Mesenchymal stem cell (in vitro differentiated cells and primary cell): ENCODE data around the gene C4BPB.

Experiments
- DNase-seq: peaks from one replicate; pipeline ENCODE4 v3.0.0-alpha.2; 2013
- H2AFZ ChIP-seq: one replicate; pipeline ENCODE4 v1.6.1; 2013; ENCODE audit warnings: low read depth, mild to moderate bottlenecking, control low read depth, inconsistent platforms, low read length, moderate library complexity
- H2AK5ac ChIP-seq: 2 replicates; pipeline ENCODE4 v1.6.1; 2013; ENCODE audit warnings: low read length, moderate library complexity, mild to moderate bottlenecking, inconsistent platforms; ENCODE audit not compliant: severe bottlenecking
- H2BK120ac ChIP-seq: one replicate; pipeline ENCODE4 v1.6.1; 2013; ENCODE audit warnings: low read depth, mild to moderate bottlenecking, inconsistent platforms, low read length, moderate library complexity
- H2BK12ac ChIP-seq, 2 experiments: one replicate each; pipeline ENCODE4 v1.6.1; 2013; ENCODE audit warnings: inconsistent platforms in 2 of 2, low read length in 2 of 2, mild to moderate bottlenecking in 2 of 2, moderate library complexity in 2 of 2, control low read depth in 1 of 2
- H2BK15ac ChIP-seq: one replicate; pipeline ENCODE4 v1.6.1; 2013; ENCODE audit warnings: mild to moderate bottlenecking, low read depth, inconsistent platforms; ENCODE audit not compliant: poor library complexity, severe bottlenecking
- H2BK5ac ChIP-seq: 2 replicates; pipeline ENCODE4 v1.6.1; 2013; ENCODE audit warnings: low read depth, mild to moderate bottlenecking, low read length, control low read depth, inconsistent platforms; ENCODE audit not compliant: poor library complexity, severe bottlenecking
- H3K14ac ChIP-seq, 2 experiments: one replicate each; pipeline ENCODE4 v1.6.1; 2013; ENCODE audit warnings: inconsistent platforms in 2 of 2, low read length in 2 of 2, control low read depth in 1 of 2, mild to moderate bottlenecking in 1 of 2, moderate library complexity in 1 of 2
- H3K18ac ChIP-seq, 2 experiments: one replicate each; pipeline ENCODE4 v1.6.1; 2013; ENCODE audit warnings: inconsistent platforms in 2 of 2, low read length in 2 of 2, control low read depth in 1 of 2, low read depth in 1 of 2, mild to moderate bottlenecking in 1 of 2
- H3K23ac ChIP-seq, 2 experiments: one replicate each; pipeline ENCODE4 v1.6.1; 2013; ENCODE audit warnings: inconsistent platforms in 2 of 2, low read length in 2 of 2, mild to moderate bottlenecking in 2 of 2, moderate library complexity in 2 of 2, control low read depth in 1 of 2
- H3K27ac ChIP-seq: 2 replicates; pipeline ENCODE4 v1.5.1; 2013; ENCODE audit warnings: mild to moderate bottlenecking, moderate library complexity, low read length, control low read depth, inconsistent platforms; ENCODE audit not compliant: poor library complexity, severe bottlenecking
- H3K27me3 ChIP-seq, 2 experiments: 2 replicates each; pipeline versions ENCODE4 v1.6.1 to v1.7.0; 2013; ENCODE audit warnings: low read length in 2 of 2, mild to moderate bottlenecking in 2 of 2, moderate library complexity in 2 of 2, control low read depth in 1 of 2, inconsistent platforms in 1 of 2; ENCODE audit not compliant: control insufficient read depth in 1 of 2, insufficient read depth in 1 of 2
- H3K36me3 ChIP-seq, 2 experiments: 2 replicates each; pipeline versions ENCODE4 v1.6.1 to v1.7.0; 2013; ENCODE audit warnings: low read length in 2 of 2, control low read depth in 1 of 2, inconsistent platforms in 1 of 2, low read depth in 1 of 2, mild to moderate bottlenecking in 1 of 2; ENCODE audit not compliant: insufficient read depth in 2 of 2, control insufficient read depth in 1 of 2
- H3K4ac ChIP-seq, 2 experiments: one replicate each; pipeline ENCODE4 v1.6.1; 2013; ENCODE audit warnings: inconsistent platforms in 2 of 2, low read length in 2 of 2, mild to moderate bottlenecking in 2 of 2, moderate library complexity in 2 of 2, control low read depth in 1 of 2, low read depth in 1 of 2
- H3K4me1 ChIP-seq: 2 replicates; pipeline ENCODE4 v1.6.1; 2013; ENCODE audit warnings: low read depth, low read length, control low read depth; ENCODE audit not compliant: control insufficient read depth, insufficient read depth
- H3K4me2 ChIP-seq: 2 replicates; pipeline ENCODE4 v1.6.1; 2013; ENCODE audit warnings: low read length, mild to moderate bottlenecking, inconsistent platforms; ENCODE audit not compliant: poor library complexity, severe bottlenecking
- H3K4me3 ChIP-seq, 2 experiments: 2 replicates each; pipeline versions ENCODE4 v1.5.1 to v1.7.0; 2013; ENCODE audit warnings: low read length in 2 of 2, mild to moderate bottlenecking in 2 of 2, control low read depth in 1 of 2, low read depth in 1 of 2; ENCODE audit not compliant: insufficient read depth in 1 of 2
- H3K79me1 ChIP-seq: replicated peaks from 2 replicates; pipeline ENCODE4 v1.6.1; 2013; ENCODE audit warnings: mild to moderate bottlenecking, control low read depth, low read length, inconsistent platforms; ENCODE audit not compliant: poor library complexity, severe bottlenecking
- H3K9ac ChIP-seq: 2 replicates; pipeline ENCODE4 v1.7.0; 2013; ENCODE audit warnings: mild to moderate bottlenecking, low read length, moderate library complexity
- H3K9me3 ChIP-seq: 2 replicates; pipeline ENCODE4 v1.7.0; 2013; ENCODE audit warnings: mild to moderate bottlenecking, low read length; ENCODE audit not compliant: control insufficient read depth
- H4K8ac ChIP-seq: one replicate; pipeline ENCODE4 v1.6.1; 2013; ENCODE audit warnings: inconsistent platforms, mild to moderate bottlenecking, low read length, moderate library complexity
- H4K91ac ChIP-seq: one replicate; pipeline ENCODE4 v1.6.1; 2013; ENCODE audit warnings: mild to moderate bottlenecking, low read length, inconsistent platforms
- WGBS: methylation state at CpG from one replicate; pipeline ENCODE4 v1.1.7; 2013; ENCODE audit warnings: mixed read lengths; 5-methylcytosine and 5-hydroxymethylcytosine counted together

The C4BPB gene

DNA sequence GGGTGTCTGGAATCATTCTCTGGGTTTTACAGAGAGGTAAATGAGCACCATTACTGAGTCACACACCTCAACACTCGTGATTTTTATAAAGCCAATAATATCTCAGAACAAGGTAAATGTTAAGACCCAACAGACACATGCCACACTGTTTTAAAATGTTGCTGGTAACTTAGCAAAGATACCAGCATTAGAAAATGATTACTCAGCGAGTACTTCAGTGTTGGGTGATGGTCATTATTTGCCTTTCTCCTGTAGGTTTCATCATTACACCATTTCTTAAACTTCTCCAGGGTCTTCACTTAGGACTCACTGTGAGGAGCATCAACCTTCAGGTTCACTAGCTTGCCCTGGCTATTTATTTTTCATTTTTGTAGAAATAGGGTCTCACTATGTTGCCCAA lies 6.9 kb upstream of the C4BPB start:
- Histone ChIP-seq H3K18ac (no peak overlapping the region), H4K91ac (no peak overlapping the region), H3K27me3 (peaks cover 0 to 3% of the 10 kb centered on the region in 2 experiments), H3K23ac (no peak overlapping the region), H2BK15ac (no peak overlapping the region), H2BK12ac (no peak overlapping the region), H2BK120ac (no peak overlapping the region), H3K4me1 (no peaks in the 10 kb centered on the region), H3K9me3 (no peaks in the 10 kb centered on the region), H3K4me2 (no peak overlapping the region), H3K4me3 (no peak overlapping the region), H2AK5ac (no peak overlapping the region), H2BK5ac (no peak overlapping the region), H2AFZ (no peak overlapping the region), H3K9ac (no peak overlapping the region), H3K4ac (no peak overlapping the region), H3K79me1 (no peaks in the 10 kb centered on the region), H3K14ac (no peak overlapping the region), H4K8ac (no peak overlapping the region), H3K36me3 (peaks cover 4 to 17% of the 10 kb centered on the region in 2 experiments), H3K27ac (no peak overlapping the region)
- no peak for DNase-seq
- WGBS = 82% methylated on average over 2 of the region's 2 CpGs

DNA sequence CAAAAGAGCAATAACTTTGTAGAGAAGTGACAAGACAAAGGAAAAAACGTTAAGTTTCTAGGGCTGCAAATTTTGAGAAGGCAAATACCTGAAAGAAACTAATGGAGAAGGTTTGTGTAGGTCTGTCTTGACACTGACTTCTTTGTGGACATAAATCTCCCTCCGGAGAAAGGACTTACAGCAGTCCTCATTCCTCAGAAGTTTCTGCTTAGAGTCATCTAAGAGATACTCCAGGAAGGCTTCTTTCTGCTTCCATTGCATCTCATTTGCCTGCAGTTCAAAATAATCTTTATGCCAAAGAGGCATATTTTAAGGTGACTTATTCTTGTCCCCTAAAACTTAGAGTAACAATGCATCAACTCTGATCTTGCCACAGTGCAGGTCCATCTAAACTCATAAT lies 4.4 kb upstream of the C4BPB start:
- no peak overlapping the region for H4K8ac ChIP-seq
- H3K36me3 ChIP-seq = peaks cover 0 to 9% of the 10 kb centered on the region in 2 experiments
- peak; percentile 2 for DNase-seq
- H3K4me2 ChIP-seq = no peak overlapping the region
- H2BK15ac ChIP-seq = no peak overlapping the region
- H3K4me3 ChIP-seq = no peak overlapping the region
- H2AFZ ChIP-seq = no peak overlapping the region
- no peak overlapping the region for H3K27ac ChIP-seq
- 33% methylated on average over 2 of the region's 2 CpGs for WGBS
- peaks cover 0 to 3% of the 10 kb centered on the region in 2 experiments for H3K27me3 ChIP-seq
- no peak overlapping the region for H3K14ac ChIP-seq
- no peak overlapping the region for H4K91ac ChIP-seq
- no peak overlapping the region for H3K18ac ChIP-seq
- no peaks in the 10 kb centered on the region for H3K9me3 ChIP-seq
- H2BK120ac ChIP-seq = no peak overlapping the region
- H2BK12ac ChIP-seq = no peak overlapping the region
- no peak overlapping the region for H2AK5ac ChIP-seq
- no peak overlapping the region for H3K23ac ChIP-seq
- no peaks in the 10 kb centered on the region for H3K79me1 ChIP-seq
- H3K4me1 ChIP-seq = no peaks in the 10 kb centered on the region
- no peak overlapping the region for H2BK5ac ChIP-seq
- no peak overlapping the region for H3K4ac ChIP-seq
- no peak overlapping the region for H3K9ac ChIP-seq

DNA sequence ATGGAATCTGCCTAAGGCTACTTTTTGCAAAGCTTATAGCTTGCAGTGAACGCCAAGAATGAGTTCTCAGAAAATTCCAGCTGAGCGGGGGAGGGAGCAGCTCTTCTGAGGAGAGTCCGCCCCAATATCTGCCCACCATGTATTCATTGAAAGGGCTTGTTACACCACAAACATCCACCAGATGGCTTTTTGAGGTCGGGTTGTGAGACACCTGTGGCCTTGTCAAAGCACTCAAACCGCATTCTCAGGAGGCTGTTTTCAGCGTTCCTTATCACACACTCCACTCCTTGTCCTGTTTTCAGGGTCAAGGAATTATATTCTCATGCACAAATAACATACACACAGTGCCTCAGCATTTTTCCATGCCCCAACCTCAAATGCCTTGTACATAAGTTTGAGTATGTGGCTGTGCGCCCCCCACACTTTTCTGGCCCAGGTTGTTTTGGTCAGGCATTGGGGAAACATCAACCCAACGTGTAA lies 3.9 kb upstream of the C4BPB start:
- Histone ChIP-seq H3K4me2 (no peak overlapping the region), H4K91ac (no peak overlapping the region), H2BK5ac (no peak overlapping the region), H3K4me1 (no peaks in the 10 kb centered on the region), H3K4me3 (no peak overlapping the region), H3K9ac (no peak overlapping the region), H2BK120ac (no peak overlapping the region), H3K27me3 (peaks cover 0 to 3% of the 10 kb centered on the region in 2 experiments), H4K8ac (no peak overlapping the region), H3K23ac (no peak overlapping the region), H2AK5ac (no peak overlapping the region), H3K9me3 (no peaks in the 10 kb centered on the region), H3K18ac (no peak overlapping the region), H3K4ac (no peak overlapping the region), H2AFZ (no peak overlapping the region), H3K14ac (no peak overlapping the region), H3K36me3 (peaks cover 0 to 4% of the 10 kb centered on the region in 2 experiments), H2BK12ac (no peak overlapping the region), H2BK15ac (no peak overlapping the region), H3K27ac (no peak overlapping the region), H3K79me1 (no peaks in the 10 kb centered on the region)
- WGBS = 24% methylated on average over 8 of the region's 8 CpGs
- DNase-seq = peak; percentile 60

DNA sequence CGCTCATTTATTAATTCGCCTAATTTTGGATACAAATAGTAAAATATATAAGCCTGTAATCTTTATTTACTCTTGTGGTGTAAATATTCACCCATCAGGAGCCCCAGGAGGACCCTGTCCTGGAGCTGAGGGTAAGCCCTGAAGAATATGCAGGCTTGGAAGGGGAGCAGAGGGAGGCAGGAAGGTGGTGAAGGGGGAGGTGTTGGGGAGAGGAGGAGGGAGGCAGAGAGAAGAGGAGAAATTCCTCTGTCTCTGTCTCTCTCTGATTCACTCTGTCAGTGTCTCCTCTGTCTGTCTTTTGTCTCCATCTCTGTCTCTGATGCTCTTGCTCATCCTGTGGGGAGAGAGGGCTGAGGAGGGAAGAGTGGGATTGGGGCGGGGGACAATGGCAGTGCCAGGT lies 2.8 kb upstream of the C4BPB start:
- 83% methylated on average over 1 of the region's 3 CpGs for WGBS
- H3K9me3 ChIP-seq = no peaks in the 10 kb centered on the region
- H3K4ac ChIP-seq = no peak overlapping the region
- no peak overlapping the region for H2AK5ac ChIP-seq
- H3K27me3 ChIP-seq = peaks cover 0 to 3% of the 10 kb centered on the region in 2 experiments
- no peak overlapping the region for H2BK12ac ChIP-seq
- no peak overlapping the region for H4K91ac ChIP-seq
- H3K23ac ChIP-seq = no peak overlapping the region
- peaks cover 0 to 3% of the 10 kb centered on the region in 2 experiments for H3K36me3 ChIP-seq
- no peak for DNase-seq
- no peak overlapping the region for H2BK15ac ChIP-seq
- no peak overlapping the region for H3K9ac ChIP-seq
- H3K79me1 ChIP-seq = no peaks in the 10 kb centered on the region
- H3K18ac ChIP-seq = no peak overlapping the region
- H3K14ac ChIP-seq = no peak overlapping the region
- H3K4me1 ChIP-seq = no peaks in the 10 kb centered on the region
- no peak overlapping the region for H2AFZ ChIP-seq
- no peak overlapping the region for H3K4me3 ChIP-seq
- no peak overlapping the region for H3K4me2 ChIP-seq
- no peak overlapping the region for H4K8ac ChIP-seq
- no peak overlapping the region for H3K27ac ChIP-seq
- H2BK120ac ChIP-seq = no peak overlapping the region
- no peak overlapping the region for H2BK5ac ChIP-seq
